HepG2 (cell line): ENCODE measurements around the gene AGR3. TPM values are rescaled to one million over a fixed set of nuclear protein-coding genes. Genes with fewer than 3 reads are reported as not detected.

Experiments used
- ARID5B ChIP-seq: IDR thresholded peaks from 2 replicates; pipeline ENCODE4 v1.4.0; 2020; ENCODE audit warnings: mild to moderate bottlenecking, missing genetic modification reagents
- CEBPB ChIP-seq: IDR thresholded peaks from 2 replicates; pipeline ENCODE4 v1.6.1; 2011; ENCODE audit warnings: low read depth, low read length, improper control_type of control experiment, borderline replicate concordance
- FOXJ3 ChIP-seq: sonication (generic); formaldehyde crosslinking; IDR thresholded peaks from 2 replicates; pipeline ENCODE4 v1.4.0; 2020; ENCODE audit warnings: missing genetic modification reagents, mild to moderate bottlenecking, borderline replicate concordance
- HDAC2 ChIP-seq: sonication (generic); formaldehyde crosslinking; IDR thresholded peaks from 2 replicates; pipeline ENCODE4 v1.4.0; 2020; ENCODE audit warnings: missing genetic modification reagents
- IRF2 ChIP-seq: IDR thresholded peaks from 2 replicates; pipeline ENCODE4 v1.6.1; 2018; ENCODE audit warnings: missing genetic modification reagents, missing compliant biosample characterization
- MYPOP ChIP-seq: sonication (generic); formaldehyde crosslinking; IDR thresholded peaks from 2 replicates; pipeline ENCODE4 v1.8.1; 2023; ENCODE audit warnings: mild to moderate bottlenecking, moderate library complexity, missing genetic modification reagents
- NR2C2 ChIP-seq: sonication (generic); formaldehyde crosslinking; IDR thresholded peaks from 2 replicates; pipeline ENCODE4 v1.4.0; 2020; ENCODE audit warnings: missing genetic modification reagents, mild to moderate bottlenecking, moderate library complexity, borderline replicate concordance
- PAXIP1 ChIP-seq: sonication (generic); formaldehyde crosslinking; conservative IDR thresholded peaks from 2 replicates; pipeline ENCODE4 v1.4.0; 2020; ENCODE audit warnings: mild to moderate bottlenecking, missing genetic modification reagents, moderate library complexity
- RBFOX2 ChIP-seq: fragments of 200-400 bp; formaldehyde crosslinking; IDR thresholded peaks from 2 replicates; pipeline ENCODE4 v1.6.1; 2017; ENCODE audit warnings: low read depth, mild to moderate bottlenecking, low read length
- SOX6 ChIP-seq, 2 experiments: fragments of 450-650 bp in 1 of 2; sonication (generic) in 1 of 2; formaldehyde crosslinking in 1 of 2; IDR thresholded peaks; 2 replicates each; pipeline versions ENCODE4 v1.4.0 to v1.6.1; 2017 to 2020; ENCODE audit warnings: antibody characterized with exemption in 1 of 2, mild to moderate bottlenecking in 1 of 2, missing genetic modification reagents in 1 of 2
- SP2 ChIP-seq: sonication (generic); formaldehyde crosslinking; IDR thresholded peaks from 2 replicates; pipeline ENCODE4 v1.5.1; 2020; ENCODE audit warnings: mild to moderate bottlenecking, missing genetic modification reagents
- YY1 ChIP-seq: IDR thresholded peaks from 2 replicates; pipeline ENCODE4 v1.6.1; 2011; ENCODE audit warnings: low read length, low read depth, moderate library complexity, mild to moderate bottlenecking; ENCODE audit not compliant: insufficient read depth, insufficient replicate concordance
- ZBTB10 ChIP-seq: sonication (generic); formaldehyde crosslinking; IDR thresholded peaks from 2 replicates; pipeline ENCODE4 v1.4.0; 2020; ENCODE audit warnings: missing genetic modification reagents, borderline replicate concordance
- ZFP37 ChIP-seq: sonication (generic); formaldehyde crosslinking; IDR thresholded peaks from 2 replicates; pipeline ENCODE4 v1.4.0; 2020; ENCODE audit warnings: missing genetic modification reagents, borderline replicate concordance
- ZNF225 ChIP-seq: sonication (generic); formaldehyde crosslinking; IDR thresholded peaks from 2 replicates; pipeline ENCODE4 v1.4.0; 2020; ENCODE audit warnings: mild to moderate bottlenecking, missing genetic modification reagents
- ZNF30 ChIP-seq: sonication (generic); formaldehyde crosslinking; IDR thresholded peaks from 2 replicates; pipeline ENCODE4 v1.5.0; 2020; ENCODE audit warnings: mild to moderate bottlenecking, missing genetic modification reagents
- ZNF737 ChIP-seq: sonication (generic); formaldehyde crosslinking; IDR thresholded peaks from 2 replicates; pipeline ENCODE4 v1.5.0; 2020; ENCODE audit warnings: missing genetic modification reagents, mild to moderate bottlenecking, borderline replicate concordance
- ZNF75D ChIP-seq: sonication (generic); formaldehyde crosslinking; IDR thresholded peaks from 2 replicates; pipeline ENCODE4 v1.8.1; 2023; ENCODE audit warnings: missing genetic modification reagents, mild to moderate bottlenecking, borderline replicate concordance
- ZNF878 ChIP-seq: sonication (generic); formaldehyde crosslinking; IDR thresholded peaks from 2 replicates; pipeline ENCODE4 v1.8.1; 2023; ENCODE audit warnings: mild to moderate bottlenecking, missing genetic modification reagents, moderate library complexity
- polyA plus RNA-seq, 8 experiments: library from polyadenylated mRNA; depleted of rRNA in 3 of 8; stranded (reverse) in 7 of 8; unstranded in 1 of 8; fragments of >200 nt; fragmentation: Illumina TruSeq in 4 of 8; extraction: Trizol in 4 of 8; gene quantifications; 2 replicates each; pipeline versions ENCODE4 v1.2.1 to v1.2.3, GENCODE V29; 2011 to 2016; ENCODE audit warnings: low read depth in 4 of 8, missing spikeins in 1 of 8, mixed read lengths in 1 of 8; ENCODE audit not compliant: insufficient read depth in 1 of 8
- total RNA-seq, 5 experiments: library from RNA; depleted of rRNA; stranded (reverse); fragments of >200 nt; fragmentation: Illumina TruSeq; extraction: Trizol; gene quantifications; 2 replicates each; pipeline ENCODE4 v1.2.3, GENCODE V29; 2016; ENCODE audit warnings: low read depth in 1 of 5

AGR3 gene
- total and polyA plus RNA-seq, 2 of the 13 experiments (the other 11 are each of a cell fraction or from before 2014, with no cell fraction given) = not detected

- no peak for TF ChIP-seq ZNF75D (CRISPR knock-in tag)
- TF ChIP-seq ZFP37 (CRISPR knock-in tag) = no peak
- peak; percentile 38; the same call in 1 of the 2 replicates for TF ChIP-seq NR2C2
- no peak for TF ChIP-seq ZBTB10
- TF ChIP-seq ZNF878 (CRISPR knock-in tag) = 0 out of 2 replicates have a peak, but pooled peaks have one; percentile 54
- peak; percentile 56 for TF ChIP-seq PAXIP1
- TF ChIP-seq MYPOP = no peak
- no peak for TF ChIP-seq ZNF225
- TF ChIP-seq CEBPB = peak; percentile 92
- TF ChIP-seq YY1 = no peak
- TF ChIP-seq ZNF737 (CRISPR knock-in tag) = no peak
- no peak for TF ChIP-seq RBFOX2
- no peak for TF ChIP-seq SOX6 (IDR thresholded peaks at IDR 0.05)
- TF ChIP-seq SOX6 (CRISPR knock-in tag; IDR thresholded peaks at IDR 0.05) = peak; percentile 55; the same call in 1 of the 2 replicates
- no peak for TF ChIP-seq SP2 (CRISPR knock-in tag)
- no peak for TF ChIP-seq ZNF30
- TF ChIP-seq FOXJ3 = no peak; the same call in 1 of the 2 replicates
- peak; percentile 95 for TF ChIP-seq ARID5B (CRISPR knock-in tag)
- peak; percentile 77 for TF ChIP-seq IRF2 (CRISPR knock-in tag)
- TF ChIP-seq HDAC2 (CRISPR knock-in tag) = peak; percentile 58; the same call in 1 of the 2 replicates
Measured at GRCh38 chr7:16914771-16915170, 33.0 kb upstream of the AGR3 start (continued).
